ENCODE results near the gene BMPR1A.

- TF ChIP-seq POLR2A (IDR thresholded peaks at IDR 0.05) (no peak), CTCF (IDR thresholded peaks at IDR 0.05) (no peak)
Measured at GRCh38 chr10:86785968-86786367, 29.5 kb downstream of the BMPR1A start.

All from esophagus squamous epithelium (tissue), 4 donors.